Peyer's patch (tissue), 4 donors: ENCODE measurements around the gene CKAP2L. TPM values are rescaled to one million over a fixed set of nuclear protein-coding genes. Genes with fewer than 3 reads are reported as not detected.
"Not testable (repeated sequence)": the region's sequence is repeated elsewhere in the genome, so short reads cannot be mapped to it uniquely, and the experiment has no call there.

Experiments used
- DNase-seq, 3 donors: peaks; one replicate each; pipeline ENCODE4 v3.0.0-alpha.2; 2017 to 2019
- H3K27ac ChIP-seq, 4 donors: fragments of 200-600 bp; sonication (generic); one replicate each; pipeline ENCODE4 v1.5.1; 2016 to 2019
- H3K27me3 ChIP-seq, 2 donors: fragments of 200-600 bp; sonication (generic); one replicate each; pipeline ENCODE4 v1.5.1; 2019
- H3K36me3 ChIP-seq, 3 donors: fragments of 200-600 bp; sonication (generic); one replicate each; pipeline ENCODE4 v1.5.1; 2016 to 2019
- H3K4me1 ChIP-seq, 4 donors: fragments of 200-600 bp; sonication (generic); one replicate each; pipeline ENCODE4 v1.5.1; 2016 to 2019
- H3K4me3 ChIP-seq, 4 donors: fragments of 200-600 bp; sonication (generic); 1 replicate in 3 of 4; 2 replicates in 1 of 4; pipeline ENCODE4 v1.5.1; 2016 to 2019; ENCODE audit warnings: mild to moderate bottlenecking in 1 of 4
- H3K9me3 ChIP-seq, 4 donors: fragments of 200-600 bp; sonication (generic); one replicate each; pipeline ENCODE4 v1.5.1; 2016 to 2019; ENCODE audit warnings: mild to moderate bottlenecking in 1 of 4
- CTCF ChIP-seq, 6 experiments: fragments of 450-650 bp in 4 of 6; fragments of 200-600 bp in 2 of 6; sonication (generic) in 1 of 6; IDR thresholded peaks; one replicate each; pipeline ENCODE4 v1.5.1; 2017 to 2019; ENCODE audit warnings: antibody characterized with exemption in 6 of 6, mild to moderate bottlenecking in 3 of 6, moderate library complexity in 1 of 6
- POLR2A ChIP-seq, 2 donors: fragments of 450-650 bp; IDR thresholded peaks; one replicate each; pipeline ENCODE4 v1.5.1; 2017; ENCODE audit warnings: antibody characterized with exemption in 2 of 2, mild to moderate bottlenecking in 2 of 2, moderate library complexity in 2 of 2
- total RNA-seq, 4 donors: library from RNA; depleted of rRNA; stranded (reverse); fragments of >200 nt; gene quantifications; one replicate each; pipeline ENCODE4 v1.1.0, GENCODE V29; 2016

Gene CKAP2L
- total RNA-seq, 4 donors from 2014 or later = 0.54 to 19.0 (median 1.3) TPM

- H3K4me1 ChIP-seq = peaks cover 0 to 6% (median 4%) of the 10 kb centered on the region in 4 donors
- TF ChIP-seq CTCF (IDR thresholded peaks at IDR 0.05) = no peak
- TF ChIP-seq POLR2A (IDR thresholded peaks at IDR 0.05) = no peak
- H3K9me3 ChIP-seq = no peaks in the 10 kb centered on the region
- H3K4me3 ChIP-seq = no peak overlapping the region
- H3K27me3 ChIP-seq = no peaks in the 10 kb centered on the region
- no peak overlapping the region for H3K27ac ChIP-seq
- H3K36me3 ChIP-seq = no peaks in the 10 kb centered on the region
- peak in 1 of 3 donors; percentile 27 for DNase-seq
Observed at GRCh38 chr2:112709703-112710102, 54.7 kb downstream of the CKAP2L start.

- no peaks in the 10 kb centered on the region for H3K27me3 ChIP-seq
- TF ChIP-seq POLR2A (IDR thresholded peaks at IDR 0.05) (no peak), CTCF (IDR thresholded peaks at IDR 0.05) (no peak)
- no peaks in the 10 kb centered on the region for H3K9me3 ChIP-seq
- H3K27ac ChIP-seq = peak overlapping the region in 1 of 4 donors; percentile 8
- H3K36me3 ChIP-seq = no peaks in the 10 kb centered on the region
- peaks cover 0 to 6% (median 4%) of the 10 kb centered on the region in 4 donors for H3K4me1 ChIP-seq
- no peak overlapping the region for H3K4me3 ChIP-seq
- peak in 1 of 3 donors; percentile 38 for DNase-seq
Observed at GRCh38 chr2:112708968-112709367, 55.4 kb downstream of the CKAP2L start.

GRCh38 chr2:112706947-112707346 lies 57.5 kb downstream of the CKAP2L start:
- H3K4me1 ChIP-seq, H3K36me3 ChIP-seq, H3K27ac ChIP-seq, H3K4me3 ChIP-seq, H3K9me3 ChIP-seq, H3K27me3 ChIP-seq: not testable (repeated sequence)
- DNase-seq = peak in 1 of 3 donors; percentile 14

- no peaks in the 10 kb centered on the region for H3K36me3 ChIP-seq
- no peaks in the 10 kb centered on the region for H3K27me3 ChIP-seq
- H3K9me3 ChIP-seq = no peaks in the 10 kb centered on the region
- H3K4me1 ChIP-seq = peaks cover 0 to 6% (median 4%) of the 10 kb centered on the region in 4 donors
- H3K27ac ChIP-seq = no peak overlapping the region
- peak in 2 of 3 donors; percentile 53 to 73 for DNase-seq
- TF ChIP-seq CTCF (IDR thresholded peaks at IDR 0.05) (no peak), POLR2A (IDR thresholded peaks at IDR 0.05) (no peak)
- H3K4me3 ChIP-seq = no peak overlapping the region
Observed at GRCh38 chr2:112706170-112706664, 58.2 kb downstream of the CKAP2L start.

- peak in 1 of 3 donors; percentile 40 for DNase-seq
- Histone ChIP-seq H3K4me1 (peaks cover 0 to 6% (median 4%) of the 10 kb centered on the region in 4 donors), H3K27ac (no peak overlapping the region), H3K27me3 (no peaks in the 10 kb centered on the region), H3K36me3 (no peaks in the 10 kb centered on the region), H3K4me3 (no peak overlapping the region), H3K9me3 (no peaks in the 10 kb centered on the region)
- no peak for TF ChIP-seq POLR2A (IDR thresholded peaks at IDR 0.05)
- no peak for TF ChIP-seq CTCF (IDR thresholded peaks at IDR 0.05)
Observed at GRCh38 chr2:112705575-112705974, 58.8 kb downstream of the CKAP2L start.

- H3K36me3 ChIP-seq = no peaks in the 10 kb centered on the region
- TF ChIP-seq CTCF (IDR thresholded peaks at IDR 0.05) = no peak
- no peak for TF ChIP-seq POLR2A (IDR thresholded peaks at IDR 0.05)
- H3K27ac ChIP-seq = no peak overlapping the region
- no peaks in the 10 kb centered on the region for H3K9me3 ChIP-seq
- no peak for DNase-seq
- no peak overlapping the region for H3K4me3 ChIP-seq
- peaks cover 0 to 6% (median 4%) of the 10 kb centered on the region in 4 donors for H3K4me1 ChIP-seq
- H3K27me3 ChIP-seq = no peaks in the 10 kb centered on the region
Observed at GRCh38 chr2:112703684-112704083, 60.7 kb downstream of the CKAP2L start.
